DOHH2 (cell line): ENCODE results near the gene SIK3.

Experiments
- H3F3A ChIP-seq: fragments of 200-600 bp; sonication (generic), shearing (Covaris generic); 2 replicates; pipeline ENCODE4 v1.6.0; 2016; ENCODE audit warnings: antibody characterized with exemption, mild to moderate bottlenecking; ENCODE audit not compliant: control insufficient read depth, insufficient read depth
- H3K27ac ChIP-seq: fragments of 200-600 bp; sonication (generic); 2 replicates; pipeline ENCODE4 v1.5.1; 2014; ENCODE audit warnings: low read depth, mild to moderate bottlenecking, low read length, moderate library complexity
- H3K27me3 ChIP-seq: fragments of 200-600 bp; sonication (generic); 2 replicates; pipeline ENCODE4 v1.6.1; 2014; ENCODE audit warnings: mild to moderate bottlenecking, low read length, mixed read lengths; ENCODE audit not compliant: control insufficient read depth
- H3K36me3 ChIP-seq: fragments of 200-600 bp; sonication (generic); 2 replicates; pipeline ENCODE4 v1.6.1; 2014; ENCODE audit warnings: mild to moderate bottlenecking, low read length, moderate library complexity, mixed read lengths; ENCODE audit not compliant: control insufficient read depth
- H3K4me1 ChIP-seq: fragments of 200-600 bp; sonication (generic); 2 replicates; pipeline ENCODE4 v1.6.1; 2014; ENCODE audit warnings: mild to moderate bottlenecking, low read length, mixed read lengths; ENCODE audit not compliant: control insufficient read depth
- H3K4me2 ChIP-seq: fragments of 200-600 bp; sonication (generic); 2 replicates; pipeline ENCODE4 v1.6.0; 2014; ENCODE audit warnings: mild to moderate bottlenecking, low read length, moderate library complexity
- H3K4me3 ChIP-seq: fragments of 200-600 bp; sonication (generic); 2 replicates; pipeline ENCODE4 v1.5.1; 2014; ENCODE audit warnings: mild to moderate bottlenecking, low read length, mixed read lengths
- H3K79me2 ChIP-seq: fragments of 200-600 bp; sonication (generic); 2 replicates; pipeline ENCODE4 v1.6.1; 2014; ENCODE audit warnings: mild to moderate bottlenecking, low read length, mixed read lengths; ENCODE audit not compliant: control insufficient read depth
- H3K9me2 ChIP-seq: fragments of 200-600 bp; sonication (generic); replicated peaks from 2 replicates; pipeline ENCODE4 v1.6.1; 2014; ENCODE audit warnings: mild to moderate bottlenecking, low read length, mixed read lengths; ENCODE audit not compliant: control insufficient read depth
- H3K9me3 ChIP-seq: fragments of 200-600 bp; sonication (generic); 2 replicates; pipeline ENCODE4 v1.6.1; 2014; ENCODE audit warnings: antibody characterized with exemption, low read length, mixed read lengths; ENCODE audit not compliant: control insufficient read depth, insufficient read depth
- H4K20me1 ChIP-seq: fragments of 200-600 bp; sonication (generic); 2 replicates; pipeline ENCODE4 v1.6.0; 2014; ENCODE audit warnings: low read depth, mild to moderate bottlenecking, antibody characterized with exemption, low read length, moderate library complexity; ENCODE audit not compliant: control insufficient read depth, insufficient read depth
- CTCF ChIP-seq: fragments of 200-600 bp; sonication (generic); IDR thresholded peaks from one replicate; pipeline ENCODE4 v1.5.1; 2014; ENCODE audit warnings: antibody characterized with exemption, mild to moderate bottlenecking, low read depth, low read length; ENCODE audit not compliant: poor library complexity, severe bottlenecking
- EZH2phosphoT487 ChIP-seq: fragments of 200-600 bp; sonication (generic); IDR thresholded peaks from 2 replicates; pipeline ENCODE4 v1.6.1; 2017; ENCODE audit warnings: borderline replicate concordance, mild to moderate bottlenecking, antibody characterized with exemption, low read length, moderate library complexity, mixed read lengths

Gene SIK3

DNA sequence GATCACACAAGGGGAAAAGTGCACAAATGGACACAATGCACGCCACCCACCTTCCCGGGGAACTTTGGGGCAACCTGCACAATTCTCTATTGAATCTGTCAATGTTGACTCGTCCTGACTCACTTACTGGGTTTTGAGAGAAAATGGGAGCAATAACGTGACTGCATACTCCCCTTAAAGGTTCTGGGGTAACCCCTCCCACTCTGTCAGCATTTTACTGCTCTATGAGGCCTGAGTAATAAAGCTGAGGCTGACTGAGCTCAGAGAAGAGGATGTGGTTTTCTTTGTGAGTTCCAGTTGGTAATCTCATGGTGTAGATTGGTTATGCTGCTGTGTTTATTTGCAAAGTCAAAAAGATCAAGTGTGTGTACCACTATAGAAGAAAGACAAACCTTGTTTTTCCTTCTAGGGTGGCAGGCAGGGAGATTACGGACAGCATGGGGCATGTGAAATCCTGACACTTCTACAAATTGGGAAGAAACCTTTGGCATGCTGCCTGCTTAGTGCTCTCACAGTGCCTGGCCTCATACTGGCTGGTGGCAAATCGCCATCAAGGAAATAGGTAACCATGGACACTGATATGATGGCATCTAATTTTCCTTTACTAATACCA is 244.7 kb downstream of the SIK3 start:
- Histone ChIP-seq H3K9me3 (no peaks in the 10 kb centered on the region), H3K4me1 (peaks cover 13% of the 10 kb centered on the region), H3K9me2 (no peaks in the 10 kb centered on the region), H3K36me3 (peaks cover 31% of the 10 kb centered on the region), H3K27ac (no peak overlapping the region), H3K27me3 (no peaks in the 10 kb centered on the region), H3K4me2 (no peak overlapping the region), H4K20me1 (no peaks in the 10 kb centered on the region), H3F3A (no peaks in the 10 kb centered on the region), H3K4me3 (no peak overlapping the region), H3K79me2 (no peaks in the 10 kb centered on the region)
- TF ChIP-seq EZH2phosphoT487 (no peak), CTCF (no peak)

DNA sequence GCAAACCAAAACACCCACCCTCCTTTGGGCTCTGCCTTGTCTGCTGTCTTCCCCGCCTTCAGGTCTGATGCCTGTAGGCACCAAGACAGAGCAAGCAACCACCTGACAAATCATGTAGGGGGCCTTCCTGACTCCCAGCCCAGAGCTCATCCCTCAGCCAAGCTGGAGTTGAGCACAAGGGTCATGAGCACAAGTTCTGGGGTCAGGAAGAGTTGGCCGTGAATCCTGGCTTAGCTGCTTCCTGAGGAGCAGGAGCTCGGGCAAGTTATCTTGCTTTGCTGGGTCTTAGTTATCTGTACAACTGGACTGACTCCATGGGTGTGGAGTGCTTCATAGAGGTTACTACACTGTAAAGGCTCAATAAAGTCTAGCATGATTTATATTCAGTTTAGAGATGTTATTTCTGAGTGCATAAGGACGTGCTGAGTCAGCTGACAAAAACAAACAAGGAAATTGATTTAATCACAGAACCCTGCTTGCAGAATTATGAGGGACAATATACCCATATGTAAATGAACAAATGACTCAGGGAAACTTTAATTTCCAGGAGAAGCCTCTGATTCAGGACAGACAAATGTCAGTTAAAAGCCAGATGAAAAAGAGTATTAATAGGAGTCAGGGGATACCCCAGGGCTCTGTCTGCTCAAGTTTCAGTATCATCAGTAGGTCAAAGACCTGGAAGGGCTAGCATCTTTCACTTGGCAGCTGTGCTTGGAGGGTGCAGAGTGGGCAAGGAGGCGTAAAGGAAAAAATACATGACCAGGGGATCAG is 245.8 kb downstream of the SIK3 start:
- Histone ChIP-seq H3K79me2 (no peaks in the 10 kb centered on the region), H3K4me2 (no peak overlapping the region), H3F3A (no peaks in the 10 kb centered on the region), H3K36me3 (peaks cover 23% of the 10 kb centered on the region), H4K20me1 (no peaks in the 10 kb centered on the region), H3K9me2 (no peaks in the 10 kb centered on the region), H3K27ac (no peak overlapping the region), H3K27me3 (no peaks in the 10 kb centered on the region), H3K4me3 (no peak overlapping the region), H3K4me1 (peaks cover 13% of the 10 kb centered on the region), H3K9me3 (no peaks in the 10 kb centered on the region)
- TF ChIP-seq EZH2phosphoT487, result no peak
- no peak for TF ChIP-seq CTCF

GRCh38 chr11:116851626-116852025 is 246.6 kb downstream of the SIK3 start:
- Histone ChIP-seq H3K79me2 (no peaks in the 10 kb centered on the region), H3K9me2 (no peaks in the 10 kb centered on the region), H3F3A (no peaks in the 10 kb centered on the region), H3K4me3 (no peak overlapping the region), H3K9me3 (no peaks in the 10 kb centered on the region), H3K4me2 (no peak overlapping the region), H3K36me3 (peaks cover 27% of the 10 kb centered on the region), H3K27ac (no peak overlapping the region), H4K20me1 (no peaks in the 10 kb centered on the region), H3K4me1 (peaks cover 13% of the 10 kb centered on the region), H3K27me3 (no peaks in the 10 kb centered on the region)
- TF ChIP-seq EZH2phosphoT487 (no peak), CTCF (no peak)
